ENCODE data around the gene MLC1. TPM values are rescaled to one million over a fixed set of nuclear protein-coding genes. Genes with fewer than 3 reads are reported as not detected.
A peak's percentile ranks its signal among the peaks of the same experiment; 100 is the strongest.

MLC1 gene
- total RNA-seq, 1 donor, result under 0.01 TPM

GRCh38 chr22:50080077-50080465, 5.2 kb downstream of the MLC1 start:
- TF ChIP-seq CTCF (IDR thresholded peaks at IDR 0.05; ENCODE audit: insufficient read depth, low read depth, low read length), result no peak
- no peak overlapping the region for H3K4me3 ChIP-seq (ENCODE audit: low read depth, low read length)
- DNase-seq (ENCODE audit: low read depth), result no peak

GRCh38 chr22:50078761-50079160, 6.5 kb downstream of the MLC1 start:
- H3K4me3 ChIP-seq (ENCODE audit: low read depth, low read length), result no peak overlapping the region
- no peak for TF ChIP-seq CTCF (IDR thresholded peaks at IDR 0.05; ENCODE audit: insufficient read depth, low read depth, low read length)
- peak; percentile 36 for DNase-seq (ENCODE audit: low read depth)

- no peak overlapping the region for H3K4me3 ChIP-seq (ENCODE audit: low read depth, low read length)
- DNase-seq (ENCODE audit: low read depth), result no peak
- TF ChIP-seq CTCF (IDR thresholded peaks at IDR 0.05; ENCODE audit: insufficient read depth, low read depth, low read length), result no peak
Observed at GRCh38 chr22:50078246-50078645, 7.0 kb downstream of the MLC1 start.

GRCh38 chr22:50076646-50077535, 8.3 kb downstream of the MLC1 start:
- no peak for TF ChIP-seq CTCF (IDR thresholded peaks at IDR 0.05; ENCODE audit: insufficient read depth, low read depth, low read length)
- no peak overlapping the region for H3K4me3 ChIP-seq (ENCODE audit: low read depth, low read length)
- no peak for DNase-seq (ENCODE audit: low read depth)

GRCh38 chr22:50074551-50075530, 10.4 kb downstream of the MLC1 start:
- DNase-seq (ENCODE audit: low read depth), result peak; percentile 21
- no peak overlapping the region for H3K4me3 ChIP-seq (ENCODE audit: low read depth, low read length)
- no peak for TF ChIP-seq CTCF (IDR thresholded peaks at IDR 0.05; ENCODE audit: insufficient read depth, low read depth, low read length)

GRCh38 chr22:50074056-50074455, 11.2 kb downstream of the MLC1 start:
- no peak overlapping the region for H3K4me3 ChIP-seq (ENCODE audit: low read depth, low read length)
- DNase-seq (ENCODE audit: low read depth), result no peak
- TF ChIP-seq CTCF (IDR thresholded peaks at IDR 0.05; ENCODE audit: insufficient read depth, low read depth, low read length), result no peak
